HG02943 (cell line): ENCODE results near the gene CNTNAP2.
"Not testable (repeated sequence)": the region's sequence is repeated elsewhere in the genome, so short reads cannot be mapped to it uniquely, and the experiment has no call there.

ENCODE experiments used
- ATAC-seq: cut with Tn5 transposase; IDR thresholded peaks from one replicate; pipeline ENCODE4 v1.9.1; 2021; ENCODE audit warnings: mild to moderate bottlenecking, low read depth, moderate library complexity; ENCODE audit not compliant: unreplicated experiment

Gene CNTNAP2

GRCh38 chr7:147650991-147651390, 1534.4 kb downstream of the CNTNAP2 start:
- ATAC-seq, result no peak

- ATAC-seq, result no peak
These were observed 1535.0 kb downstream of the CNTNAP2 start for GRCh38 chr7:147651601-147652000.

GRCh38 chr7:147653456-147653855, 1536.9 kb downstream of the CNTNAP2 start:
- ATAC-seq, result no peak

GRCh38 chr7:147658392-147658967, 1541.9 kb downstream of the CNTNAP2 start:
- no peak for ATAC-seq

GRCh38 chr7:147659036-147659995, 1542.7 kb downstream of the CNTNAP2 start:
- no peak for ATAC-seq

- no peak for ATAC-seq
These were observed 1547.9 kb downstream of the CNTNAP2 start for GRCh38 chr7:147664541-147664940.

GRCh38 chr7:147670759-147671158, 1554.2 kb downstream of the CNTNAP2 start:
- ATAC-seq, result no peak

- no peak for ATAC-seq
These were observed 1558.1 kb downstream of the CNTNAP2 start for GRCh38 chr7:147674705-147675104.

GRCh38 chr7:147678943-147679342, 1562.3 kb downstream of the CNTNAP2 start:
- no peak for ATAC-seq

GRCh38 chr7:147681530-147681929, 1564.9 kb downstream of the CNTNAP2 start:
- no peak for ATAC-seq

GRCh38 chr7:147700702-147701101, 1584.1 kb downstream of the CNTNAP2 start:
- ATAC-seq, result no peak

- ATAC-seq, result no peak
These were observed 1591.3 kb downstream of the CNTNAP2 start for GRCh38 chr7:147707926-147708325.

GRCh38 chr7:147708871-147709270, 1592.3 kb downstream of the CNTNAP2 start:
- ATAC-seq, result no peak

- ATAC-seq, result no peak
These were observed 1594.8 kb downstream of the CNTNAP2 start for GRCh38 chr7:147711447-147711846.

GRCh38 chr7:147721962-147722830, 1605.6 kb downstream of the CNTNAP2 start:
- ATAC-seq, result no peak

GRCh38 chr7:147723536-147723935, 1606.9 kb downstream of the CNTNAP2 start:
- no peak for ATAC-seq

GRCh38 chr7:147731311-147731710, 1614.7 kb downstream of the CNTNAP2 start:
- no peak for ATAC-seq

- ATAC-seq, result not testable (repeated sequence)
These were observed 1621.1 kb downstream of the CNTNAP2 start for GRCh38 chr7:147737559-147738214.

GRCh38 chr7:147742301-147742700, 1625.7 kb downstream of the CNTNAP2 start:
- ATAC-seq, result no peak

- no peak for ATAC-seq
These were observed 1639.7 kb downstream of the CNTNAP2 start for GRCh38 chr7:147756300-147756699.
